Measurements from ENCODE around the gene NPAS2. TPM values are rescaled to one million over a fixed set of nuclear protein-coding genes. Genes with fewer than 3 reads are reported as not detected.

The NPAS2 gene
- total and polyA plus RNA-seq, 2 of the 8 experiments (the other 6 are each of a cell fraction or from before 2014, with no cell fraction given), result 1.8 to 1.9 TPM

DNA sequence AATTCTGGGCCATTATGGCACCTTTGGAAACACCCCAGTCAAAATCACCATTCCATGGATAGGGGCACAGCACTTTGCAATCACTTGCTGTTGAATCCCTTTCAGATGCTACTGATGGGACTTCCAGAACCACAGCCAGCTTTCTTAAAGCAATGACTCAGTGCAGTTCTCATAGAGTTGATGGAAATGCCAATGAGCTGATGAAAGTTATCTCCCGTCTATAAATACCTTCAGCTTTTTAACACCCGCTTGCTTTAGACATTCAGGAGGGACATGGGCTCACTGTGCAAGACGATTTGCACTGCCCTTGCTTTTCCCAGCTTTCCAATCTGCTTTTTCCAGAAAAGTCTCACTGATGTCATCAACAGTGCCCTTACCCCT lies 115.4 kb downstream of the NPAS2 start (continued):
- TF ChIP-seq TEAD4 (IDR thresholded peaks at IDR 0.05; ENCODE audit: low read depth, low read length) (no peak), RAD21 (IDR thresholded peaks at IDR 0.05 in 1 of 2, conservative IDR thresholded peaks at IDR 0.05 in 1 of 2; ENCODE audit: low read depth in 2 of 2, low read length in 2 of 2) (no peak), TBP (IDR thresholded peaks at IDR 0.05; ENCODE audit: low read depth, low read length) (no peak), GABPA (IDR thresholded peaks at IDR 0.05; ENCODE audit: borderline replicate concordance, insufficient read depth, low read length) (no peak), CTBP2 (IDR thresholded peaks at IDR 0.05; ENCODE audit: borderline replicate concordance, insufficient read depth, insufficient read length, low read length) (no peak), CBX5 (IDR thresholded peaks at IDR 0.05; ENCODE audit: low read depth, low read length) (no peak)

Data from H1 (cell line).